Sigmoid colon (tissue), 7 donors: ENCODE measurements around the gene FRS3. TPM values are rescaled to one million over a fixed set of nuclear protein-coding genes. Genes with fewer than 3 reads are reported as not detected.
A peak's percentile ranks its signal among the peaks of the same experiment; 100 is the strongest.

Experiments
- DNase-seq: peaks from one replicate; pipeline ENCODE4 v3.0.0-alpha.2; 2019
- H3K27ac ChIP-seq, 4 donors: fragments of 200-600 bp; sonication (generic); one replicate each; pipeline ENCODE4 v1.5.1; 2016 to 2019; ENCODE audit warnings: mild to moderate bottlenecking in 1 of 4
- H3K27me3 ChIP-seq, 3 donors: fragments of 200-600 bp; sonication (generic); one replicate each; pipeline ENCODE4 v1.5.1; 2019; ENCODE audit warnings: mild to moderate bottlenecking in 1 of 3
- H3K36me3 ChIP-seq, 4 donors: fragments of 200-600 bp; sonication (generic); one replicate each; pipeline ENCODE4 v1.5.1; 2016 to 2019
- H3K4me1 ChIP-seq, 4 donors: fragments of 200-600 bp; sonication (generic); one replicate each; pipeline ENCODE4 v1.5.1; 2017 to 2019
- H3K4me3 ChIP-seq, 4 donors: fragments of 200-600 bp; sonication (generic); one replicate each; pipeline ENCODE4 v1.5.1; 2017 to 2019; ENCODE audit warnings: mild to moderate bottlenecking in 2 of 4, moderate library complexity in 1 of 4
- H3K9me3 ChIP-seq, 4 donors: fragments of 200-600 bp in 3 of 4; sonication (generic) in 3 of 4; one replicate each; pipeline versions ENCODE4 v1.5.1 to v1.6.1; 2013 to 2019
- EP300 ChIP-seq, 4 donors: sonication (generic); formaldehyde crosslinking; IDR thresholded peaks; one replicate each; pipeline ENCODE4 v1.6.1; 2017; ENCODE audit warnings: antibody characterized with exemption in 4 of 4
- POLR2A ChIP-seq, 2 donors: fragments of 450-650 bp; IDR thresholded peaks; one replicate each; pipeline ENCODE4 v1.6.1; 2016; ENCODE audit warnings: antibody characterized with exemption in 2 of 2, mild to moderate bottlenecking in 2 of 2, moderate library complexity in 2 of 2
- POLR2AphosphoS5 ChIP-seq, 4 donors: sonication (generic); formaldehyde crosslinking; IDR thresholded peaks; one replicate each; pipeline ENCODE4 v1.6.1; 2017; ENCODE audit warnings: antibody characterized with exemption in 4 of 4
- WGBS, 2 donors: extraction: QIAGEN DNeasy Blood & Tissue Kit; methylation state at CpG; one replicate each; pipeline ENCODE4 v1.1.7; 2013; 5-methylcytosine and 5-hydroxymethylcytosine counted together
- intact Hi-C: fragments of 100-400 bp; cut with DNase I; formaldehyde crosslinking; loops from one replicate; pipeline ENCODE4 v1.15.1; 2023
- polyA plus RNA-seq, 3 donors: library from polyadenylated mRNA; stranded (reverse); fragments of 200-250 nt; gene quantifications; one replicate each; pipeline ENCODE4 v1.2.3, GENCODE V29; 2013
- total RNA-seq, 4 donors: library from RNA; depleted of rRNA; stranded (reverse); fragments of >200 nt; gene quantifications; one replicate each; pipeline ENCODE4 v1.1.0, GENCODE V29; 2016
- TF ChIP-seq, protein P1 (sequence below), 4 experiments: fragments of 450-650 bp in 3 of 4; fragments of 200-600 bp in 1 of 4; IDR thresholded peaks; one replicate each; pipeline ENCODE4 v1.5.1; 2016 to 2019; ENCODE audit warnings: antibody characterized with exemption in 4 of 4, mild to moderate bottlenecking in 3 of 4, moderate library complexity in 2 of 4
- donor health status: healthy with polysubstance abuse.
- donor health status: Bipolar disorder and iron deficiency.
- donor health status: healthy.

The FRS3 gene
- total and polyA plus RNA-seq, 7 donors = 1.6 to 4.9 (median 4.6) TPM

DNA sequence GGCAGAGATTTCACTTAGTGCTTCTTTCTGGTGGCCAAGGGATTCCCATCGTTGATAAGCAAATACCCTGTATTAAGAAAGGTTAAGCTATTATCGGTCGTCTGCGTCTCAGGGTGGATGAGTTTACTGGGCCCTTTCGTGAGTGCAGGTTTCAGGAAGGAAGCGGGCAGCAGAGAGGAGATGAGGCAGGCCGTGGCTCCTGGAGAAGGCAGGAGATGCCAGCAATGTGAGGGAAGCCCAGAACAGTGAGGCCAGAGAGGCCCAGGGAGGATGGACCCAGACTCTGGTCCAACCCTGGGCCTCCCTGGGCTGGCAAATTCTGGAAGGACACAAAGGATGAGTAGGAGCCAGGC is 55.5 kb downstream of the FRS3 start:
- no peak for DNase-seq
- TF ChIP-seq, protein P1, sequence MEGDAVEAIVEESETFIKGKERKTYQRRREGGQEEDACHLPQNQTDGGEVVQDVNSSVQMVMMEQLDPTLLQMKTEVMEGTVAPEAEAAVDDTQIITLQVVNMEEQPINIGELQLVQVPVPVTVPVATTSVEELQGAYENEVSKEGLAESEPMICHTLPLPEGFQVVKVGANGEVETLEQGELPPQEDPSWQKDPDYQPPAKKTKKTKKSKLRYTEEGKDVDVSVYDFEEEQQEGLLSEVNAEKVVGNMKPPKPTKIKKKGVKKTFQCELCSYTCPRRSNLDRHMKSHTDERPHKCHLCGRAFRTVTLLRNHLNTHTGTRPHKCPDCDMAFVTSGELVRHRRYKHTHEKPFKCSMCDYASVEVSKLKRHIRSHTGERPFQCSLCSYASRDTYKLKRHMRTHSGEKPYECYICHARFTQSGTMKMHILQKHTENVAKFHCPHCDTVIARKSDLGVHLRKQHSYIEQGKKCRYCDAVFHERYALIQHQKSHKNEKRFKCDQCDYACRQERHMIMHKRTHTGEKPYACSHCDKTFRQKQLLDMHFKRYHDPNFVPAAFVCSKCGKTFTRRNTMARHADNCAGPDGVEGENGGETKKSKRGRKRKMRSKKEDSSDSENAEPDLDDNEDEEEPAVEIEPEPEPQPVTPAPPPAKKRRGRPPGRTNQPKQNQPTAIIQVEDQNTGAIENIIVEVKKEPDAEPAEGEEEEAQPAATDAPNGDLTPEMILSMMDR (IDR thresholded peaks at IDR 0.05) = no peak
- TF ChIP-seq EP300 (IDR thresholded peaks at IDR 0.05) = no peak
- TF ChIP-seq POLR2AphosphoS5 (IDR thresholded peaks at IDR 0.05) = no peak
- TF ChIP-seq POLR2A (IDR thresholded peaks at IDR 0.05) = no peak
- 64 to 90% methylated on average over 7 of the region's 7 CpGs for WGBS, 2 donors
- intact Hi-C loops = no loop called here
- H3K4me3 ChIP-seq = no peak overlapping the region
- no peaks in the 10 kb centered on the region for H3K36me3 ChIP-seq
- H3K27ac ChIP-seq = peak overlapping the region in 3 of 4 donors; percentile 44 to 53 (median 47)
- no peaks in the 10 kb centered on the region for H3K27me3 ChIP-seq
- no peaks in the 10 kb centered on the region for H3K9me3 ChIP-seq
- peaks cover 0 to 64% (median 43%) of the 10 kb centered on the region in 4 donors for H3K4me1 ChIP-seq

DNA sequence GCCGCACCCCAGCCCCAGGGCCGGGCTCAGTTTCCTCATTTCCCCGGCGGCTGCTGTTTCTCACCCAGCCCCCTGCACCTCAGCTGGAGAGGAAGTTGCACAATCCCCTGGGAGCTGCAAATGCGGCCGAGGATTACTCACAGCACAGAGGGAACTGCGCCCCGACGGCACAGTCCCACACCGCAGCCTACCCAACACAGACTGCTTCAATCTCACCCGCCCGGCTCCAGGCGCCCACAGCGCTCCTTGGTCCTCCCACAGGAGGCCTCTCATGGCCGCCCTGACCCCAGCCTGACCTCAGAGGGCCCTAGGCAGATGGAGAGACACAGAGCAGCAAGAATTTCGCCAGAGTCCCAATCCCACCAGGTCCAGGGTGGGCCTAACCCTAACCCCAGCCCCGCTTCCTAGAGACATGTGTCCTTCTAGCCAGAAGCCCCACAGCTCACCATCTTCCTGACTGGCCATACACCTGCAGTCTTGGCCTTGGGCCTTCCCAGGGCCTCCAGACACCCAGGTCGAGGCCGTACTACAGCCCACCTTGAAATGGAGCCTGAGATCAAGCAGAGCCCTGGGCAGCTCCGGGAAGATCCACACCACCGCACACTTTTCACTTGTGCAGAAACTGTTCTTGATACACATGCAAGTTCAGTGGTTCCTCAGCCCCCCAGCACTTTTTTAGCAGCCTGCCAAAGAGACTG is 56.0 kb downstream of the FRS3 start:
- intact Hi-C loops = no loop called here
- Histone ChIP-seq H3K27me3 (no peaks in the 10 kb centered on the region), H3K27ac (peak overlapping the region; percentile 39 to 53 (median 46)), H3K4me1 (peaks cover 0 to 59% (median 37%) of the 10 kb centered on the region in 4 donors), H3K9me3 (no peaks in the 10 kb centered on the region), H3K36me3 (no peaks in the 10 kb centered on the region), H3K4me3 (no peak overlapping the region)
- TF ChIP-seq POLR2A (IDR thresholded peaks at IDR 0.05) = no peak
- peak in 2 of 4 donors; percentile 10 to 41 for TF ChIP-seq POLR2AphosphoS5 (IDR thresholded peaks at IDR 0.05)
- WGBS, 2 donors = 54 to 82% methylated on average over 21 of the region's 21 CpGs
- peak; percentile 91 for DNase-seq

DNA sequence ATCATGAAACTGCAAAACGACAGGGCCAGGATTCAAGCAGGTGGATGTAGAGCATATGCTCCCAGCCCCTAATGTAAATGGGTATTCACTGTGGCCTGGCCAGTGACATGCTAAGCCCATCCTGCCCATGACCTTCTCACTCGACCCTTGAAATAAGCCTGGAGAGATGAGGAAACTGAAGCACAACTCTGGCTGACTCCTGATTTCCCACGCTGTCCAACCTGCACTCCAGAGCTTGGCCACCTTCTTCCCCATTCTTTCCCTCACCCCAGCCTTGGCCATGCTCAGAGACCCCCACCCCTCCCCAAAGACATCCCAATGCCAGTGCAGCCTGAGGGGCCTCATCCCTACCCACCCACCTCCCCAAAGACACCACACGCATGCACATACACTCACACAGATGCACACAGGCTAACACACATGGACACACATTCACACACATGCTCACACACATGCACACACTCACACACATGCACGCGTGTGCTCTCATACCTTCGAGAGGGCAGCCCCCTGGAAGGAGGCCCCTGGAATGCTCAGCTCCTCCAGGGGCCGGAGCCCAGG is 56.7 kb downstream of the FRS3 start:
- Histone ChIP-seq H3K4me1 (peaks cover 0 to 53% (median 31%) of the 10 kb centered on the region in 4 donors), H3K36me3 (no peaks in the 10 kb centered on the region), H3K27me3 (no peaks in the 10 kb centered on the region), H3K4me3 (no peak overlapping the region), H3K27ac (peak overlapping the region in 2 of 4 donors; percentile 21 to 44), H3K9me3 (no peaks in the 10 kb centered on the region)
- DNase-seq = no peak
- intact Hi-C loops = no loop called here
- TF ChIP-seq POLR2A (IDR thresholded peaks at IDR 0.05) = no peak
- TF ChIP-seq POLR2AphosphoS5 (IDR thresholded peaks at IDR 0.05) = no peak
- TF ChIP-seq EP300 (IDR thresholded peaks at IDR 0.05) = no peak
- TF ChIP-seq, protein P1 (IDR thresholded peaks at IDR 0.05) = no peak
- 62 to 78% methylated on average over 8 of the region's 8 CpGs for WGBS, 2 donors

DNA sequence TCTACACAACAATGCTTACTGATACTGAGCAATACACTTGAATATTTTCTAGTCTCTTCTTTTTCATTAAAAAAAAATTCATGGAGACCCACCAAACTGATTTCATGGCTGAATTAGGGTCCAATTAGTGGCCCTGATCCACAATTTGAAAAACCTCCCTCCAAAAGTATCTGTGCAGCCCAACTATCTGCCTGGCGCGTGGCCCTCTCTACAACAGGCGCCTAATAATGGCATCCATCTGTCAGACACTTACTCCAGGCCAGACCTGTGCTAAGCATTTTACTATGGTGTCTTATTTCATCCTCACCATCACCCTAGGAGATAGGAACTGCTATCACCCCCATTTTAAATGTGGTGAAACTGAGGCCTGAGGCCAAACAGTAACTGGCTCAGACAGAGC is 58.3 kb downstream of the FRS3 start:
- Histone ChIP-seq H3K36me3 (no peaks in the 10 kb centered on the region), H3K4me1 (peaks cover 0 to 67% (median 44%) of the 10 kb centered on the region in 4 donors), H3K9me3 (no peaks in the 10 kb centered on the region), H3K4me3 (no peak overlapping the region), H3K27me3 (no peaks in the 10 kb centered on the region), H3K27ac (no peak overlapping the region)
- intact Hi-C loops = no loop called here
- WGBS, 2 donors = 97 to 98% methylated on average over 3 of the region's 3 CpGs
- TF ChIP-seq EP300 (IDR thresholded peaks at IDR 0.05) (no peak), POLR2A (IDR thresholded peaks at IDR 0.05) (no peak), POLR2AphosphoS5 (IDR thresholded peaks at IDR 0.05) (no peak)
- TF ChIP-seq, protein P1 (IDR thresholded peaks at IDR 0.05) = no peak
- DNase-seq = no peak

DNA sequence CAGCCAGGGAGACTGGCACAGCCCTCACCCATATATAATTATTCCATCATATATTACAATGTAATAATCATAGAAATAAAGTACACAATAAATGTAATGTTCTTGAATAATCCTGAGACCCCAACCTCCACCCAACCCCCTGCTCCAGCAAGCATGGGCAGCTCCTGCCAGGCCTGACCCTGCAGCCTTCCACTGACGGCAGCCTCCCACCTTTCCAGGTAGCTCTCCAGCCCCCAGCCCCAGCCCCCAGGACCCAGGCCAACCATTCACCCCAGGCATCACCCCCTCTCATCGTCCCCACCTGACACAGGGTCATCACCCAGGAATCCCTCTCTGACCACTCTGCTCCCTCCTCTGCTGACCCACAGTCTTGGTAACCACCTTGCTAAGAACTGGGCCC is 58.9 kb downstream of the FRS3 start:
- Histone ChIP-seq H3K27ac (no peak overlapping the region), H3K36me3 (no peaks in the 10 kb centered on the region), H3K4me3 (no peak overlapping the region), H3K27me3 (no peaks in the 10 kb centered on the region), H3K9me3 (no peaks in the 10 kb centered on the region), H3K4me1 (peaks cover 0 to 71% (median 50%) of the 10 kb centered on the region in 4 donors)
- no peak for DNase-seq
- 87 to 95% methylated on average over 2 of the region's 2 CpGs for WGBS, 2 donors
- TF ChIP-seq EP300 (IDR thresholded peaks at IDR 0.05) (no peak), POLR2A (IDR thresholded peaks at IDR 0.05) (no peak), POLR2AphosphoS5 (IDR thresholded peaks at IDR 0.05) (no peak)
- intact Hi-C loops = no loop called here
